Epithelial cell of esophagus (primary cell): ENCODE data around the gene LSAMP.
A peak's percentile ranks its signal among the peaks of the same experiment; 100 is the strongest.
"Not testable (repeated sequence)": the region's sequence is repeated elsewhere in the genome, so short reads cannot be mapped to it uniquely, and the experiment has no call there.

Experiments
- DNase-seq: peaks from one replicate; pipeline ENCODE4 v3.0.0; 2010; ENCODE audit warnings: low read depth
- H3K4me3 ChIP-seq: 2 replicates; pipeline ENCODE4 v1.5.1; 2011; ENCODE audit warnings: mild to moderate bottlenecking, low read length, control low read depth
- CTCF ChIP-seq: IDR thresholded peaks from 2 replicates; pipeline ENCODE4 v1.5.1; 2011; ENCODE audit warnings: low read depth, mild to moderate bottlenecking, low read length, control low read depth, inconsistent platforms; ENCODE audit not compliant: insufficient read depth; ENCODE audit errors: missing control alignments

Gene LSAMP

GRCh38 chr3:115808244-115808643 is 637.0 kb downstream of the LSAMP start:
- no peak for TF ChIP-seq CTCF
- no peak for DNase-seq
- no peak overlapping the region for H3K4me3 ChIP-seq

- no peak for DNase-seq
- no peak for TF ChIP-seq CTCF
- H3K4me3 ChIP-seq = no peak overlapping the region
These were observed 638.8 kb downstream of the LSAMP start for GRCh38 chr3:115806501-115806900.

- DNase-seq = no peak
- no peak overlapping the region for H3K4me3 ChIP-seq
- no peak for TF ChIP-seq CTCF
These were observed 639.8 kb downstream of the LSAMP start for GRCh38 chr3:115805520-115805919.

- DNase-seq = peak; percentile 92
- no peak for TF ChIP-seq CTCF
- H3K4me3 ChIP-seq = no peak overlapping the region
These were observed 640.6 kb downstream of the LSAMP start for GRCh38 chr3:115804713-115805119.

- H3K4me3 ChIP-seq = no peak overlapping the region
- DNase-seq = no peak
- no peak for TF ChIP-seq CTCF
These were observed 641.1 kb downstream of the LSAMP start for GRCh38 chr3:115804200-115804599.

GRCh38 chr3:115803661-115804060 is 641.6 kb downstream of the LSAMP start:
- no peak for DNase-seq
- TF ChIP-seq CTCF = no peak

GRCh38 chr3:115800489-115801075 is 644.7 kb downstream of the LSAMP start:
- no peak overlapping the region for H3K4me3 ChIP-seq
- no peak for TF ChIP-seq CTCF
- peak; percentile 73 for DNase-seq

More at GRCh38 chr3:115803661-115804060, 641.6 kb downstream of the LSAMP start:
- no peak overlapping the region for H3K4me3 ChIP-seq

- not testable (repeated sequence) for DNase-seq, H3K4me3 ChIP-seq
These were observed 645.2 kb downstream of the LSAMP start for GRCh38 chr3:115800065-115800464.
